HG03159 (cell line): ENCODE measurements around the gene MECR.
"Not testable (repeated sequence)": the region's sequence is repeated elsewhere in the genome, so short reads cannot be mapped to it uniquely, and the experiment has no call there.

Experiments
- ATAC-seq: cut with Tn5 transposase; IDR thresholded peaks from one replicate; pipeline ENCODE4 v1.9.1; 2021; ENCODE audit warnings: mild to moderate bottlenecking, moderate library complexity; ENCODE audit not compliant: unreplicated experiment

Gene MECR

GRCh38 chr1:29176576-29176975 lies 54.2 kb downstream of the MECR start:
- no peak for ATAC-seq

DNA sequence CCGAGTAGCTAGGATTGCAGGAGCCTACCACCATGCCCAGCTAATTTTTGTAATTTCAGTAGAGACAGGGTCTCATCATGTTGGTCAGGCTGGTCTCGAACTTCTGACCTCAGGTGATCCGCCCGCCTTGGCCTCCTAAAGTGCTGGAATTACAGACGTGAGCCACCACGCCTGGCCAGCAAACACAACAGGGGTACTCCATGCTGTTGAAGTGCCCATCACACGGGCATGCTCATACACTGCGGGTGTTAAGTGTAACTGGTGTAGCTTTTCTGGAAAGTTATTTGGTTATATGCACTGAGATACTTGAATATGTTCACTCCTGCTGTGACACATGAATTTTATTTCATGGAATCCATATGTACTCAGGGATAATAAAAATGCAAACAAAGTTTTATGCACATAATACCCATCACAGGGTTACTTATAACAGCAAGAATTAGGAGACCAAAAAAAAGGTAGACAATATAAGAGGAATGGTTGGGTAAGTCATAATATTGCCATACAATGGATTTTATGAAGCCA lies 58.3 kb downstream of the MECR start:
- no peak for ATAC-seq

DNA sequence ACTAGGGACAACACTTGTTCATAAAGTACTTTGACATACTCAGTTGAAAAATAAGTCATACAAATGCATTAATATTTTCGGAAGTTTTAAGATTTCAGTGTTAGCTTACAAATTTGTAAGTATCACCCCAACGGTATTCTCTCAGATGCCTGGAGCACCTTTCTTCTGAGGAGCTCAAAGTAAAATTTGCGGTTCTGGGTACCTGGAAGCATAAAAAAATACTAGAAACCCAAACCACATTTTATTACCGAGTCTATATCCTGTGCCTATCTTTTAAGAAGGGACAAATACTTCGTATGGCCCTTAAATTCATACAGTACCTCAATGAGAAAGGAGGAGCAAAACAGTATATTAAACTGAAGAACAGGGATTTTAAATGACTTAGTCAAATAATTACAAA lies 59.2 kb downstream of the MECR start:
- no peak for ATAC-seq

GRCh38 chr1:29171089-29171488 lies 59.6 kb downstream of the MECR start:
- ATAC-seq, result no peak

GRCh38 chr1:29169976-29170375 lies 60.8 kb downstream of the MECR start:
- no peak for ATAC-seq

GRCh38 chr1:29167904-29168303 lies 62.8 kb downstream of the MECR start:
- ATAC-seq, result no peak

- ATAC-seq, result no peak
These were observed 64.3 kb downstream of the MECR start for GRCh38 chr1:29166291-29166878.

- ATAC-seq, result no peak
These were observed 66.1 kb downstream of the MECR start for GRCh38 chr1:29164588-29164987.

DNA sequence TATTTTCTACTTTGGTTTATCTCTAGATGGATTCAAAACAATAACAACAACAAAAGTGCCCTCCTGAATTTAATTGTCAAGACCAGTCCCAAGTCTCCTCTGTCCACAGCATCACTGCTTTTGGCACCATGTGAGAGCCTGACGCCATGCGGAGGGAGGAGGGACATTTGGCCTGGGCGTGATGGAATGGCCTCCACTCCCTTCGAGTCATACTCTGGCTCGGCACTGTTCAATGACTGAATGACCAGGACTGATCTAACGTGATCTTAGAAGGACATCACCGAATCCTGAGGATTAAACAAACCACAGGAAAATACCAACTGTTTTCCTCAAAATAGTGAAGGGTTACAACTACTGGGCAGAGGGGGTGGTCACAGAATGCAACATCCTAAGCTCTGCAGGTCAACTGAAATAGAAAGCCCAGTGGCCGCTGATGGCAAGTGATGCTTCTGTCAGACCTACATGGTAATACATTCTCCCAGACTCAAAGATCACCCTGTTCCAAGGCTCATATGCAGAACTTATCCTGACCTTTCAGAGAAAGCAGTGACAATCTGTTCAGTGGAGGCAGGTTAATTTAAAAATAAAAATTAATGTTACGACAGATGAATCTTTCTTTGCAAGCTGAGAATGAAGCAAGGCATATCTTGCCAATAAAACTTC lies 68.1 kb downstream of the MECR start:
- no peak for ATAC-seq

- ATAC-seq, result no peak
These were observed 68.7 kb downstream of the MECR start for GRCh38 chr1:29162025-29162424.

GRCh38 chr1:29159773-29160172 lies 71.0 kb downstream of the MECR start:
- ATAC-seq, result no peak

- no peak for ATAC-seq
These were observed 73.5 kb downstream of the MECR start for GRCh38 chr1:29157269-29157601.

DNA sequence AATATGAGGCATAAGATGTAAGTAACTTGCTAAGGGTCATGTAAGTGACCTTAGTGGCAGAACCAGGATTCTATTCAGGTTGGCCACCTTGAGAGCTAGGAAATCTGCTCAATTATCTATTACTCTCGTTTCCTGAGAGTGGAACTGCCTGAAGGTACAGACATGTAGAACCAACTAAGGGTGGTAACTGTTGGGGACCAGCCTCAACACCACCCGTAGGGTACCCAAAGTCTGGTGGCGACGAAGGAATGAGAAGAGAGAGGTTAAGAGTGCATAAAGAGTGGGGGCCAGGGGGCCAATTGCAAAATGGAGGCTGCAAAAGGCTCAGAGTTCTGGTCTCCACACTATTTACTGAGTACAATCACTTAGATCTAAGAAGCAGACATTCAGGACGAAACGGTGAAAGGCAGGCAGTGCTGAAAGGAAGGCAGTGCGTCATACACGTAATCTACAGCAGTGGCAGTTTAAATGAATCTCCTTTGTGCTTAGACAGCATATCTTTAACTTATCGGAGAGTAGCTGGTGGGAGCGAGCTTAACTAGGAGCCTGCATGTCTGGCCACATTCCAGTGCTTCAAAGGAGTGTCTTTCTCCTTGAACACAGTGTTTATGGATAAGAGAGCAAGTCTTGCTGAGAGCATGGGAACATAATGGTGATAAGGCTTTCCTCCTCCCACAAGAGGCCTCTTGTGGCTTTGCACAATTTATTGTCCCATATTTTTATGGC lies 74.0 kb downstream of the MECR start:
- no peak for ATAC-seq

- no peak for ATAC-seq
These were observed 78.5 kb downstream of the MECR start for GRCh38 chr1:29152046-29152805.

GRCh38 chr1:29150346-29150745 lies 80.4 kb downstream of the MECR start:
- ATAC-seq, result not testable (repeated sequence)

- ATAC-seq, result no peak
These were observed 81.9 kb downstream of the MECR start for GRCh38 chr1:29148656-29149491.

- ATAC-seq, result no peak
These were observed 84.8 kb downstream of the MECR start for GRCh38 chr1:29145739-29146437.

DNA sequence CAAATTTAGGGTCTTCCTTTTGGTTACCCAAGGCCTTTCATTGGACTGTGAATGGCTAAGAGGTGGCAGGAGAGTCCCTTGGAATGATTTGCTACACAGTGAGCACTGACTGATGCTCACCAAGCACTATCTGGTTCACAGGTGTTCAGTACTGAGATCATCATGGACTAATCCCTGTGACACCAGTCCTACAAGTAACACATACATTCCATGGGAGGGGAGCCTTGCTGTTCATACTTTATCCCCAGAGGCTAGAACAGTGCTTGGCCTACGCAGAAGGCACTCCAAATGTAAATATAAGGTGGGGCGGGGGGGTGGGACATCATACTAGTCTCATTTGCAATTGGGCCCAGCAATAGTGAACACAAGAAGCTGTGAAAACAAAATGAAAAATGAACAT lies 86.6 kb downstream of the MECR start:
- no peak for ATAC-seq

DNA sequence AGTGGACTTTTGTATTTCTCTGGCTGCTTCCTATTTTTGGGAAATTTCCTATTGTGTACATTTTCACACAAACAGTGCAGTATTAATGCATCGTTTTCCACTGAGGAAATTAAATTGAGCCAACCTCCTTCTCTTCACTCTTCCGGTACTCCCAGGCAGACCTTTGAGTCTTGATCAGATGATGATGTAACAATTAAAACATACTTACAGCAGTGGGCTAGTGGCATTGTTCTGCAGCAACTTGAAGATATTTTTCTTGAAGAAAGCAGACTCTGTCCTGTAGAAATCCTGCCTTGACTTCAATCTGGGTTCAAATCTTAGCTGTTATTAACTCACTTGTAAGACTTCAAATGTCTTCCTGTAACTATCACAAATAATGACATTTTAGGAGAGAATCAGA lies 88.0 kb downstream of the MECR start:
- ATAC-seq, result no peak
